A549 treated with AZD9567 at 1 μM for 4 hours (cell line): ENCODE measurements around the gene PBX2. TPM values are rescaled to one million over a fixed set of nuclear protein-coding genes. Genes with fewer than 3 reads are reported as not detected.

Experiments
- total RNA-seq: library from RNA; stranded (reverse); fragments of 200-300 nt; extraction: Qiagen RNA extraction; gene quantifications from 5 replicates; pipeline ENCODE4 v1.2.3, GENCODE V29; 2022; ENCODE audit not compliant: insufficient read depth

PBX2 gene, protein sequence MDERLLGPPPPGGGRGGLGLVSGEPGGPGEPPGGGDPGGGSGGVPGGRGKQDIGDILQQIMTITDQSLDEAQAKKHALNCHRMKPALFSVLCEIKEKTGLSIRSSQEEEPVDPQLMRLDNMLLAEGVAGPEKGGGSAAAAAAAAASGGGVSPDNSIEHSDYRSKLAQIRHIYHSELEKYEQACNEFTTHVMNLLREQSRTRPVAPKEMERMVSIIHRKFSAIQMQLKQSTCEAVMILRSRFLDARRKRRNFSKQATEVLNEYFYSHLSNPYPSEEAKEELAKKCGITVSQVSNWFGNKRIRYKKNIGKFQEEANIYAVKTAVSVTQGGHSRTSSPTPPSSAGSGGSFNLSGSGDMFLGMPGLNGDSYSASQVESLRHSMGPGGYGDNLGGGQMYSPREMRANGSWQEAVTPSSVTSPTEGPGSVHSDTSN
- total RNA-seq = 11.3 to 14.9 TPM (median 14.0 TPM) in 5 replicates

DNA sequence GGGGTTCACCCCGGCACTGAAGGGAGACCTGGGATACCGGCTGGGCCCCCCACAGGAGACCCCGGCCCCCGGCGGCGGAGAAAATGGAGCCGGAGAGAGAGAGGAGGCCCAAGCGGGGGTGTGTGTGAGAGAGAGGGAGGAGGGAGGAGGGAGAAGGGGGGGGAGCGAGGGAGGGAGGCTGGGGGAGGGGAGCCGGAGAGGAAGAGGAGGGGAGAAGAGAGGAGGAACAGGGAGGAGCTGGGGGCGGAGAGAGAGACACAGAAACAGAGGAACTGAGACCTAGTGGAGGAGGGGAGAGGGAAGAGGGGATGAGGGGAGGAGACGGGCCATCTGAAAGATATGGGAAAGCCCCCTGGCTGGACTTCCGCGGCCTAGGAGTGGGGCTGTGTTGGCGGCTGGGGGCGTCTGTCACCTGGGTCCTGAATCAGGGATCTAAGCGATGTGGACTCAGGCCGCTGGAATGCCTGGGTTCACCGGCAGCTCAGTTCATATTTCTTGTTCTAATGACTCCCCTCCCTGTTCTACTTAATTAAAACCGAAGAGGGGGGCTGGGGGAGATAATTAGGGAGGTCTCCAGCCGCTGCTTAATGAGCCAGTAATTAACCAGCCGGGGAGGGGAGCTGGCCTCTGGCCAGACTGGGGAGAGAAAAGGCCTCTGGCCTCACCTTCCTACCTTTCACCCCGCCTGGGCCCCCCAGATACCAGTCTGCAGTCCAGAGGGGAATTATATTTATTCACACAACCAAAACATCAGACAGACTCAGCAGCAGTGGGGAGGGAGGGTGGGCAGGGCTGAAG lies at the start of gene PBX2:
Gene PBX2, minus strand, starts transcription at position 149 of the 798 bp plus-strand sequence. CDS start 287 bp downstream, outside the sequence.

GRCh38 chr6:32223258-32224235 lies 33.5 kb upstream of the PBX2 start, which contains the start of gene NOTCH4:
TSS of gene NOTCH4 (minus strand) at chr6:32224067. CDS start at chr6:32223928, 139 bp downstream.

GRCh38 chr6:32192608-32193039 lies 2.6 kb upstream of the PBX2 start, which contains the start of gene GPSM3:
TSS of gene GPSM3 (minus strand) at chr6:32192643. CDS start at chr6:32192513, 130 bp downstream.

DNA sequence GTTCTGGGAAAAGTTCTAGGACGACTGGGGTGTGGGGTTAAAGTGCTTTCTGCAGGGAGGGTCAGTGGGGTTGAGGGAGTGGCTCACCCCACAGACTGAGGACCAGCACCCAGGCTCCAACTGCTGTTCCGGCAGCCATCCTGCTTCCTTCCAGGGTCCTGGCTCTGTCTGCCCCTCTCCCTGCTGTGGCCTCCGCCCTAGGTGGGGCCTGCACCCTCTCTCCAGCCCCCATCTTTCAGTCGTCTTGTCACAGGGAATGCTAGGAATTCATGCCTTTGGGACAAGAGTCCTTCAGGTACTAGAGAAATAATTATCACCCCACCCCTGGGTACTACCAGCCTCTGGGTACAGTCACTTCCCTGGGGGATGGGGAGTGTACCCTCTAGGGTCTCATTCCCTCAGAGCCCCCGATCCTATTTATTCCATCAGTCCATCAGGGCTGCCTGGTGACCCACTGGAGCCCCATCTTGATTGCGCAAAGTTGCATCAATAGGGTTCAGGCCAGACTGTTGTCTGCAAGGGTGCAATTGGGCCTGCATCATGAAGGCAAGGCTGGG lies 5.8 kb downstream of the PBX2 start, which contains the start of gene AGER:
Gene AGER, minus strand, starts transcription at position 170 of the 557 bp plus-strand sequence. Its CDS starts 31 bp downstream, at position 139.

DNA sequence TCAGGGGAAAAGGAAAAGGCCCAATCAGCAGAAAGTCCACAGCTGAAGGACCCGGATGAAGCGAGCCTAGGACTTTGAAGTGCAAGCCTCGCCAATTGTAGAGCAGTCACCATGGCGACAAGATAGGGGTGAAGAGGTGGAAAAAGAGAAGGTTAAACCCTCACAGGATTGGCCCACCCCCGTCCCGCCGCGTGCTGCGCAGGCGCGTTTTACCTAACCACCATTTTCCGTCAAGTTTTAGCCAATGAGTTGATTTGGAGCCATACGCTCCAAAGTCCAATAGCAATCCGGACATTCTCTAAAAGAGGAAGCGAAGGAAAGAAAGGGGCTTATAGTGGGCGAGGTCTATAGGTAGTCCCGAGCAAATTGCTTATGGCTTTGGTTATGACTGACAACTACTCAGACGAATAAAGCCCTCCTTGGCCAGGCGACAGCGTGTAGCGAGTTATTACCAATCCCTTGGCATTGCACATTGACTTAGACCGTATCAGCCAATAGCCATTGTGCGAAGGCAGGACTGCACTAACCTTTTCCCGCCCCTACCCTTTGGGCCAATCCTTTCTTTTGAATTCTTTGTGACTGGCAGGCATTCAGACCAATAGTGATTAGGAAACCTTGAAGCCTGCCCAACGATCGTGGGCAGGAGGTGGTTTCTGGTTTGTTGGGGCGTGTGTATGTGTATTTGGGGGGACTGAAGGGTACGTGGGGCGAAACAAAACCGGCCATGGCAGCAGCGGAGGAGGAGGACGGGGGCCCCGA lies 12.0 kb downstream of the PBX2 start, which contains the start of gene RNF5:
Gene RNF5, plus strand, starts transcription at position 618 of the 759 bp plus-strand sequence. Its CDS starts 107 bp downstream, at position 725.

DNA sequence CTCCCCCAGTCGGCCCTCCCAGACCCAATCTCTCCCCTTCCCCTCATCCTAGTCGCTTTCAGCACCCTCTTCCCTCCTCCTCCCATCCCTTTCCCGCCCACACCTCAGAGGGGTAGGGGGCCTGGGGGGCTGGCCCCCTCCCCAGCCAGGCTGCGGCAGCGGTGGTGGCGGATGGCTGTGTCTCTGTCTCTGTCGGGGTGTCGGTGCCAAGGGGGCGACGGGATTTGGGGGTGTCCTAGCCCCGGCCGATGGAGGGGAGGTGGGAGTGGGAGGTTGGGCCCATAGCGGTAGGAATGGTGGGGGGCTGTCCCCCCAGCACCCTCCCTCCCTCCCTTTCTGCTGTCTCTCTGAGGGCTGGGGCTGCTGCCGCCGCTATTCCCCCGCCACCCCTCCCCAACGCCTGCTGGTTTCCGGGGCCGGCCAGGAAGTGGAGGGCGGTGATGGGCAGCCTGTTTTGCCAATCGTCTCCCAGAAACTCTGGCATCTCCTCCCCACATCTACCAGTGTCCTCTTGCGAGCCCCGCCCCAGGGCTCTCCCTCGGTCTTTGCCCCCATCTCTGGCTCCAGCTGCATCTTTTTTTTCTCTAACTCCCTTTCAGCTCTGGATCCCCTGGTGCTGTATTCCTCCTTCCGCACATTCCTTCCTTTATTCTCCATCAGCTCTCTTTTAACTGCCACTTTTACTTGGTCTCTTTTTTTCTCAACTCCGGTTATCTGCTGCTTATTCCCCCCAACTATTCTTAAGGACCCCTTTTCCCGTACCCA lies 14.1 kb downstream of the PBX2 start, which contains the start of gene AGPAT1:
Gene AGPAT1, minus strand, starts transcription at position 374 of the 765 bp plus-strand sequence. CDS start 4,588 bp downstream, outside the sequence.

GRCh38 chr6:32164295-32164694 lies 25.7 kb downstream of the PBX2 start, which contains the start of gene EGFL8:
TSS of gene EGFL8 (plus strand) at chr6:32164595. CDS start at chr6:32166166, 1,571 bp downstream.

DNA sequence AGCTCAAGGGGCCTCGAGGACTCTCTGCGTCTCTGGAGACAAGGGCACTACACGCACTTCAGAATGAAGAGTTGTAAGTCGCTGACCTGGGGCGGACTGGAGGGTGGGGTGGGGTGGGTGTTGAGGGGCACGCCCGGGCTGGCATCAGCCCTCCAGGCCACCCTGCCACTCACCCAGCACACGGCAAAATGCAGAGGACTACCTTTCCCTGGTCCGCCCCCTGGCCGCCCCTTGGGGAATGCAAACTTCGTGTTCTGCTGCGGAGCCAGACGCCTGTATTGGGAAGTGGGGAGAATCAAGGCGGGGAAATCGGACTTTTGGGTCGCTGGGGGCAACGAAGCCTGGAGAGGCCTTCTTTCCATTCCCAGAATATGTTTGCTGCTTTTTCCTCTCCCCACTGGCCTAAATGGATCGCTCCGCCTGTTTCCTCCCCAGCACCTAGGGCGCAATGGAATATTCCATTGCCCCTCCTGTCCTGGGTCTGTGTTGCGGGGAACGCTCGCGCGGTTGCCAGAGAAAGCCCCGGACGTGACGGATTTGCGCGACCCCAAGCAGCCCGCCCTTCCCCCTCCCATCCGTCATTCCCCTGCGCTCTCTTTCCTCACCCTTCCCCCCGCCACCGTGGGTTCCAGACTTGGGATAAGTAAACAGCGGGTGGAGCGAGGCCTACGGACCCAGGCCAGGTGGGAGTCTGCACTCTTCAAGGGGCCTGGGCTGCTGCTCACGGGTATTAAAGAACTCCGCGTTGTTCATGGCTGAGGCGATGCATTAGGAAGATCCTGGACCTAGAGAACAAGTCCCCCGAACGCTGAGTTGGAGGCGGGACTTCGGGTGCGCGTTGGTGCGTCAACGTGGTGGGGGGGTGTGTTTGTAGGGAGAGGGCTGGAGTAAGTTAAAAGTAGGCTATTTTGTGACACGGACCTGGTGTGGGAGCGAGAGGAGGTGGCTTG lies 36.2 kb downstream of the PBX2 start, which contains the start of gene PPT2:
Gene PPT2, plus strand, starts transcription at position 578 of the 950 bp plus-strand sequence. CDS start 454 bp downstream, outside the sequence.

GRCh38 chr6:32151863-32152768 lies 37.9 kb downstream of the PBX2 start, which contains the start of gene PRRT1:
TSS of gene PRRT1 (minus strand) at chr6:32151939. CDS start at chr6:32151827, 112 bp downstream.

Other genes starting within 250 kb of the PBX2 start
- 1.3 to 2.6 TPM (median 2.4 TPM) in 5 replicates for gene CFB, start 244.1 kb downstream of the PBX2 start, total RNA-seq
- gene NELFE, start 231.2 kb downstream of the PBX2 start, total RNA-seq = 75.8 to 81.6 TPM (median 76.7 TPM) in 5 replicates
- gene SKIC2, start 231.0 kb downstream of the PBX2 start, total RNA-seq = 25.9 to 29.7 TPM (median 26.7 TPM) in 5 replicates
- 11.5 to 12.7 TPM (median 11.8 TPM) in 5 replicates for gene DXO, start 218.1 kb downstream of the PBX2 start, total RNA-seq
- 1.0 to 2.2 TPM (median 1.3 TPM) in 4 of 5 replicates, not detected in the other for gene C4A, start 208.1 kb downstream of the PBX2 start, total RNA-seq
- 0.79 to 0.99 TPM (median 0.85 TPM) in 4 of 5 replicates, not detected in the other for gene C4B, start 175.4 kb downstream of the PBX2 start, total RNA-seq
- 0.05 TPM in 1 of 5 replicates, not detected in the others for gene CYP21A2, start 151.8 kb downstream of the PBX2 start, total RNA-seq
- gene TNXB, start 80.9 kb downstream of the PBX2 start, total RNA-seq = 0.56 to 0.68 TPM (median 0.61 TPM) in 4 of 5 replicates, not detected in the other
- 27.7 to 34.3 TPM (median 33.5 TPM) in 5 replicates for gene ATF6B, start 62.0 kb downstream of the PBX2 start, total RNA-seq
- gene FKBPL, start 59.9 kb downstream of the PBX2 start, total RNA-seq = 6.6 to 10.5 TPM (median 7.4 TPM) in 5 replicates
- gene PRRT1, start 38.3 kb downstream of the PBX2 start, total RNA-seq = 0.44 to 0.70 TPM (median 0.59 TPM) in 4 of 5 replicates, not detected in the other
- gene PPT2, start 36.1 kb downstream of the PBX2 start, total RNA-seq = 6.9 to 8.6 TPM (median 7.5 TPM) in 5 replicates
- gene EGFL8, start 25.6 kb downstream of the PBX2 start, total RNA-seq = 1.8 to 3.0 TPM (median 2.1 TPM) in 4 of 5 replicates, not detected in the other
- gene AGPAT1, start 14.1 kb downstream of the PBX2 start, total RNA-seq = 30.2 to 39.5 TPM (median 37.4 TPM) in 5 replicates
- 31.8 to 46.9 TPM (median 46.1 TPM) in 5 replicates for gene RNF5, start 11.8 kb downstream of the PBX2 start, total RNA-seq
- gene AGER, start 5.9 kb downstream of the PBX2 start, total RNA-seq = 1.3 to 1.8 TPM (median 1.7 TPM) in 4 of 5 replicates, not detected in the other
- 0.23 to 0.40 TPM (median 0.31 TPM) in 4 of 5 replicates, not detected in the other for gene GPSM3, start 2.4 kb upstream of the PBX2 start, total RNA-seq
- gene NOTCH4, start 33.9 kb upstream of the PBX2 start, total RNA-seq = 0.69 to 0.87 TPM (median 0.79 TPM) in 4 of 5 replicates, not detected in the other
- gene TSBP1, start 181.7 kb upstream of the PBX2 start, total RNA-seq = not detected in 5 replicates
- not detected in 5 replicates for gene BTNL2, start 217.0 kb upstream of the PBX2 start, total RNA-seq
- gene HLA-DRA, start 249.7 kb upstream of the PBX2 start, total RNA-seq = not detected in 5 replicates